Esophagus squamous epithelium (tissue), 5 donors: ENCODE data around the gene GPR3. TPM values are rescaled to one million over a fixed set of nuclear protein-coding genes. Genes with fewer than 3 reads are reported as not detected.

Source experiments
- DNase-seq: peaks from one replicate; lab custom pipeline; 2025; lab: John Stamatoyannopoulos, UW
- H3K27ac ChIP-seq, 4 donors: fragments of 200-600 bp; sonication (generic); one replicate each; pipeline ENCODE4 v1.5.1; 2016 to 2019; ENCODE audit warnings: mild to moderate bottlenecking in 1 of 4
- H3K27me3 ChIP-seq, 4 donors: fragments of 200-600 bp; sonication (generic); 1 replicate in 3 of 4; 2 replicates in 1 of 4; pipeline versions ENCODE4 v1.5.1 to v1.6.0; 2017 to 2021; ENCODE audit warnings: antibody characterized with exemption in 1 of 4
- H3K36me3 ChIP-seq, 3 donors: fragments of 200-600 bp; sonication (generic); one replicate each; pipeline ENCODE4 v1.5.1; 2016 to 2019
- H3K4me1 ChIP-seq, 3 donors: fragments of 200-600 bp; sonication (generic); one replicate each; pipeline ENCODE4 v1.5.1; 2017 to 2019
- H3K4me3 ChIP-seq, 4 donors: fragments of 200-600 bp; sonication (generic); 1 replicate in 3 of 4; 2 replicates in 1 of 4; pipeline ENCODE4 v1.5.1; 2016 to 2019; ENCODE audit warnings: mild to moderate bottlenecking in 2 of 4, moderate library complexity in 1 of 4
- H3K9me3 ChIP-seq, 3 donors: fragments of 200-600 bp; sonication (generic); one replicate each; pipeline ENCODE4 v1.5.1; 2016 to 2019
- CTCF ChIP-seq, 6 experiments: fragments of 450-650 bp in 4 of 6; fragments of 200-600 bp in 2 of 6; sonication (generic) in 2 of 6; IDR thresholded peaks; one replicate each; pipeline ENCODE4 v1.5.1; 2016 to 2019; ENCODE audit warnings: antibody characterized with exemption in 6 of 6, mild to moderate bottlenecking in 4 of 6, moderate library complexity in 4 of 6
- POLR2A ChIP-seq, 4 donors: fragments of 450-650 bp; IDR thresholded peaks; one replicate each; pipeline ENCODE4 v1.6.1; 2017; ENCODE audit warnings: antibody characterized with exemption in 4 of 4, mild to moderate bottlenecking in 4 of 4, moderate library complexity in 3 of 4
- WGBS, 2 donors: methylation state at CpG; one replicate each; pipeline ENCODE4 v1.1.5; 2018; 5-methylcytosine and 5-hydroxymethylcytosine counted together
- intact Hi-C: fragments of 100-400 bp; cut with DNase I; formaldehyde crosslinking; loops from one replicate; pipeline ENCODE4 v1.15.0; 2022
- total RNA-seq, 4 donors: library from RNA; depleted of rRNA; stranded (reverse); fragments of >200 nt; gene quantifications; one replicate each; pipeline ENCODE4 v1.1.0, GENCODE V29; 2016
- donor health status: DM: yes; HTN: yes; CAD: no.

Gene GPR3
- total RNA-seq, 4 donors from 2014 or later: 0.38 TPM; not detected in 3

GRCh38 chr1:27361044-27361402 lies 31.4 kb upstream of the GPR3 start:
- H3K4me1 ChIP-seq: peaks cover 27 to 74% (median 38%) of the 10 kb centered on the region in 3 donors

GRCh38 chr1:27361553-27361952 lies 30.9 kb upstream of the GPR3 start:
- Histone ChIP-seq H3K36me3 (peaks cover 64 to 85% (median 73%) of the 10 kb centered on the region in 3 donors), H3K27me3 (no peaks in the 10 kb centered on the region)
- 80 to 100% methylated on average over 2 to 4 of the region's 8 CpGs for WGBS, 2 donors

More at GRCh38 chr1:27361044-27361402, 31.4 kb upstream of the GPR3 start:
- intact Hi-C loops: no loop called here
- TF ChIP-seq CTCF (IDR thresholded peaks at IDR 0.05): no peak
- no peak for TF ChIP-seq POLR2A (IDR thresholded peaks at IDR 0.05)
- no peak for DNase-seq
- H3K4me3 ChIP-seq: no peak overlapping the region
- H3K9me3 ChIP-seq: no peaks in the 10 kb centered on the region
- WGBS, 2 donors: 85% methylated on average over 11 of the region's 21 CpGs; no CpG with 5 or more reads in 1 of the 2 donors
- H3K36me3 ChIP-seq: peaks cover 67 to 90% (median 78%) of the 10 kb centered on the region in 3 donors
- no peaks in the 10 kb centered on the region for H3K27me3 ChIP-seq
- no peak overlapping the region for H3K27ac ChIP-seq

GRCh38 chr1:27363766-27364695 lies 28.4 kb upstream of the GPR3 start:
- WGBS, 2 donors: 78 to 82% methylated on average over 4 to 11 of the region's 26 CpGs
- Histone ChIP-seq H3K9me3 (no peaks in the 10 kb centered on the region), H3K4me1 (peaks cover 34 to 69% (median 41%) of the 10 kb centered on the region in 3 donors), H3K27me3 (no peaks in the 10 kb centered on the region), H3K36me3 (peaks cover 44 to 60% (median 52%) of the 10 kb centered on the region in 3 donors), H3K4me3 (peak overlapping the region in 3 of 4 donors; percentile 67 to 97 (median 88)), H3K27ac (peak overlapping the region; percentile 96 to 100 (median 100))
- DNase-seq: no peak
- intact Hi-C loops: no loop called here
- no peak for TF ChIP-seq CTCF (IDR thresholded peaks at IDR 0.05)
- TF ChIP-seq POLR2A (IDR thresholded peaks at IDR 0.05): no peak

More at GRCh38 chr1:27361553-27361952, 30.9 kb upstream of the GPR3 start:
- TF ChIP-seq CTCF (IDR thresholded peaks at IDR 0.05) (no peak), POLR2A (IDR thresholded peaks at IDR 0.05) (no peak)
- DNase-seq: no peak
- Histone ChIP-seq H3K27ac (no peak overlapping the region), H3K4me1 (peaks cover 27 to 69% (median 37%) of the 10 kb centered on the region in 3 donors), H3K4me3 (no peak overlapping the region), H3K9me3 (no peaks in the 10 kb centered on the region)
- intact Hi-C loops: no loop called here

GRCh38 chr1:27364696-27365371 lies 27.6 kb upstream of the GPR3 start:
- Histone ChIP-seq H3K27ac (peak overlapping the region; percentile 96 to 100 (median 100)), H3K4me3 (peak overlapping the region; percentile 52 to 97 (median 78)), H3K9me3 (no peaks in the 10 kb centered on the region), H3K27me3 (no peaks in the 10 kb centered on the region), H3K36me3 (peaks cover 36 to 52% (median 48%) of the 10 kb centered on the region in 3 donors), H3K4me1 (peaks cover 40 to 69% (median 49%) of the 10 kb centered on the region in 3 donors)
- DNase-seq: no peak
- intact Hi-C loops: no loop called here
- TF ChIP-seq CTCF (IDR thresholded peaks at IDR 0.05) (no peak), POLR2A (IDR thresholded peaks at IDR 0.05) (no peak)
- 40 to 56% methylated on average over 4 to 5 of the region's 11 CpGs for WGBS, 2 donors
